Ishikawa (cell line): ENCODE results near the gene SNAI3.
A peak's percentile ranks its signal among the peaks of the same experiment; 100 is the strongest.

Experiments used
- CEBPB ChIP-seq: IDR thresholded peaks from 2 replicates; pipeline ENCODE4 v1.6.1; 2012
- EGR1 ChIP-seq: IDR thresholded peaks from 2 replicates; pipeline ENCODE4 v1.6.1; 2012
- EP300 ChIP-seq: IDR thresholded peaks from 2 replicates; pipeline ENCODE4 v1.6.1; 2012; ENCODE audit warnings: borderline replicate concordance
- FOXM1 ChIP-seq: IDR thresholded peaks from 2 replicates; pipeline ENCODE4 v1.6.1; 2012; ENCODE audit warnings: low read depth, borderline replicate concordance
- MAX ChIP-seq: IDR thresholded peaks from 2 replicates; pipeline ENCODE4 v1.6.1; 2012
- TAF1 ChIP-seq: IDR thresholded peaks from 2 replicates; pipeline ENCODE4 v1.6.1; 2012; ENCODE audit warnings: low read depth, mild to moderate bottlenecking
- TCF12 ChIP-seq: IDR thresholded peaks from 2 replicates; pipeline ENCODE4 v1.6.1; 2012; ENCODE audit warnings: low read depth
- TEAD4 ChIP-seq: IDR thresholded peaks from 2 replicates; pipeline ENCODE4 v1.6.1; 2012
- USF1 ChIP-seq: IDR thresholded peaks from 2 replicates; pipeline ENCODE4 v1.6.1; 2012
- YY1 ChIP-seq: IDR thresholded peaks from 2 replicates; pipeline ENCODE4 v1.6.1; 2012; ENCODE audit warnings: low read depth

GRCh38 chr16:88662843-88663606 lies 23.3 kb downstream of the SNAI3 start, which contains the start of gene MVD:
- TF ChIP-seq FOXM1 (peak; percentile 66; the same call in 1 of the 2 replicates), TCF12 (no peak), YY1 (peak; percentile 72), MAX (peak; percentile 68), CEBPB (no peak), EP300 (peak; percentile 52; the same call in 1 of the 2 replicates), USF1 (no peak), EGR1 (no peak), TAF1 (peak; percentile 84), TEAD4 (no peak)
